H9 (cell line): ENCODE measurements around the gene ARHGAP9. TPM values are rescaled to one million over a fixed set of nuclear protein-coding genes. Genes with fewer than 3 reads are reported as not detected.

ENCODE experiments used
- DNase-seq: peaks from one replicate; pipeline ENCODE4 v3.0.0-alpha.2; 2017
- H2AFZ ChIP-seq: one replicate; pipeline ENCODE4 v1.6.1; 2013; ENCODE audit warnings: mild to moderate bottlenecking, low read length, control low read depth, moderate library complexity
- H2AK5ac ChIP-seq: 2 replicates; pipeline ENCODE4 v1.6.1; 2013; ENCODE audit warnings: low read length, control low read depth, mixed read lengths; ENCODE audit not compliant: insufficient read length
- H2BK120ac ChIP-seq: one replicate; pipeline ENCODE4 v1.6.1; 2013; ENCODE audit warnings: low read depth, mild to moderate bottlenecking, low read length, control low read depth, inconsistent platforms; ENCODE audit not compliant: poor library complexity, severe bottlenecking
- H2BK12ac ChIP-seq: 2 replicates; pipeline ENCODE4 v1.6.1; 2013; ENCODE audit warnings: low read length, control low read depth, mixed read lengths, low read depth; ENCODE audit not compliant: insufficient read length
- H2BK15ac ChIP-seq: 2 replicates; pipeline ENCODE4 v1.6.1; 2013; ENCODE audit warnings: low read depth, low read length, control low read depth
- H2BK20ac ChIP-seq: one replicate; pipeline ENCODE4 v1.6.1; 2013; ENCODE audit warnings: low read depth, mild to moderate bottlenecking, low read length, control low read depth, inconsistent platforms; ENCODE audit not compliant: poor library complexity, severe bottlenecking
- H2BK5ac ChIP-seq: 2 replicates; pipeline ENCODE4 v1.6.1; 2013; ENCODE audit warnings: low read length, control low read depth, mixed read lengths; ENCODE audit not compliant: insufficient read length
- H3K14ac ChIP-seq: 2 replicates; pipeline ENCODE4 v1.6.1; 2013; ENCODE audit warnings: low read length, control low read depth; ENCODE audit not compliant: insufficient read depth
- H3K18ac ChIP-seq: 2 replicates; pipeline ENCODE4 v1.6.1; 2013; ENCODE audit warnings: low read depth, mild to moderate bottlenecking, mixed read lengths, low read length, control low read depth; ENCODE audit not compliant: insufficient read length
- H3K23ac ChIP-seq: 2 replicates; pipeline ENCODE4 v1.6.1; 2013; ENCODE audit warnings: low read length, control low read depth, mixed read lengths, low read depth; ENCODE audit not compliant: insufficient read length
- H3K23me2 ChIP-seq: 2 replicates; pipeline ENCODE4 v1.6.1; 2013; ENCODE audit warnings: low read depth, mild to moderate bottlenecking, mixed read lengths, low read length, control low read depth; ENCODE audit not compliant: insufficient read length, poor library complexity, severe bottlenecking
- H3K27ac ChIP-seq: 2 replicates; pipeline ENCODE4 v1.5.1; 2013; ENCODE audit warnings: low read length, control low read depth, mixed read lengths, low read depth; ENCODE audit not compliant: insufficient read length
- H3K27me3 ChIP-seq: 2 replicates; pipeline ENCODE4 v1.6.1; 2013; ENCODE audit warnings: low read length, control low read depth, inconsistent platforms; ENCODE audit not compliant: insufficient read depth
- H3K4ac ChIP-seq: 2 replicates; pipeline ENCODE4 v1.6.1; 2013; ENCODE audit warnings: low read depth, mild to moderate bottlenecking, control low read depth, inconsistent platforms, low read length, moderate library complexity
- H3K4me1 ChIP-seq: 2 replicates; pipeline ENCODE4 v1.6.1; 2013; ENCODE audit warnings: low read length, control low read depth, inconsistent platforms; ENCODE audit not compliant: insufficient read depth
- H3K4me2 ChIP-seq: 2 replicates; pipeline ENCODE4 v1.6.1; 2013; ENCODE audit warnings: low read length, control low read depth, mixed read lengths; ENCODE audit not compliant: insufficient read length, insufficient read depth
- H3K56ac ChIP-seq: 2 replicates; pipeline ENCODE4 v1.6.1; 2013; ENCODE audit warnings: low read depth, mild to moderate bottlenecking, mixed read lengths, low read length, control low read depth; ENCODE audit not compliant: insufficient read length
- H3K79me1 ChIP-seq: 2 replicates; pipeline ENCODE4 v1.6.1; 2013; ENCODE audit warnings: low read depth, mild to moderate bottlenecking, moderate library complexity, low read length, control low read depth, inconsistent platforms; ENCODE audit not compliant: insufficient read depth, poor library complexity, severe bottlenecking
- H3K79me2 ChIP-seq: 2 replicates; pipeline ENCODE4 v1.6.1; 2013; ENCODE audit warnings: low read length, control low read depth, inconsistent platforms; ENCODE audit not compliant: insufficient read depth
- H3K9ac ChIP-seq: 2 replicates; pipeline ENCODE4 v1.6.1; 2013; ENCODE audit warnings: low read length, control low read depth, mixed read lengths; ENCODE audit not compliant: insufficient read length; ENCODE audit errors: extremely low read depth
- H3K9me3 ChIP-seq: one replicate; pipeline ENCODE4 v1.6.1; 2013; ENCODE audit warnings: low read depth, low read length, inconsistent platforms; ENCODE audit not compliant: control insufficient read depth
- H3T11ph ChIP-seq: one replicate; pipeline ENCODE4 v1.6.1; 2013; ENCODE audit warnings: mild to moderate bottlenecking, low read length, control low read depth, inconsistent platforms
- H4K20me1 ChIP-seq: one replicate; pipeline ENCODE4 v1.6.1; 2013; ENCODE audit not compliant: control insufficient read depth, insufficient read length, insufficient read depth
- H4K5ac ChIP-seq: 2 replicates; pipeline ENCODE4 v1.6.1; 2013; ENCODE audit warnings: low read depth, mild to moderate bottlenecking, mixed read lengths, low read length, control low read depth; ENCODE audit not compliant: insufficient read length
- H4K8ac ChIP-seq: replicated peaks from 2 replicates; pipeline ENCODE4 v1.6.1; 2013; ENCODE audit warnings: low read length, control low read depth, mixed read lengths, low read depth; ENCODE audit not compliant: insufficient read length
- H4K91ac ChIP-seq: 2 replicates; pipeline ENCODE4 v1.6.1; 2013; ENCODE audit warnings: low read depth, mild to moderate bottlenecking, moderate library complexity, mixed read lengths, low read length, control low read depth; ENCODE audit not compliant: insufficient read length
- H3K27ac Mint-ChIP-seq, 3 experiments: 2 replicates in 2 of 3; 3 replicates in 1 of 3; pipeline ENCODE4 v1.8.0; 2020 to 2021; ENCODE audit warnings: mixed read lengths in 3 of 3, mild to moderate bottlenecking in 1 of 3, moderate library complexity in 1 of 3
- H3K27me3 Mint-ChIP-seq: 2 replicates; pipeline ENCODE4 v1.8.0; 2021; ENCODE audit warnings: low read depth, mild to moderate bottlenecking, moderate library complexity, mixed read lengths
- H3K36me3 Mint-ChIP-seq, 3 experiments: 2 replicates in 2 of 3; 3 replicates in 1 of 3; pipeline ENCODE4 v1.8.0; 2020 to 2021; ENCODE audit warnings: low read depth in 3 of 3, mixed read lengths in 3 of 3; ENCODE audit not compliant: insufficient read depth in 1 of 3
- H3K4me1 Mint-ChIP-seq, 2 experiments: 2 replicates each; pipeline ENCODE4 v1.8.0; 2020; ENCODE audit warnings: mixed read lengths in 2 of 2
- H3K4me3 Mint-ChIP-seq, 2 experiments: 2 replicates in 1 of 2; 3 replicates in 1 of 2; pipeline ENCODE4 v1.8.0; 2020 to 2021; ENCODE audit warnings: mild to moderate bottlenecking in 2 of 2, mixed read lengths in 2 of 2, moderate library complexity in 1 of 2
- H3K9me3 Mint-ChIP-seq, 2 experiments: 2 replicates in 1 of 2; 3 replicates in 1 of 2; pipeline ENCODE4 v1.8.0; 2020; ENCODE audit warnings: mild to moderate bottlenecking in 2 of 2, mixed read lengths in 2 of 2, moderate library complexity in 1 of 2
- CTCF ChIP-seq: fragments of 200-600 bp; sonication (generic); conservative IDR thresholded peaks from 3 replicates; pipeline ENCODE4 v1.8.0; 2021; ENCODE audit warnings: antibody characterized with exemption, mild to moderate bottlenecking
- WGBS: extraction: QIAGEN DNeasy Blood & Tissue Kit; methylation state at CpG from one replicate; pipeline ENCODE4 v1.1.7; 2013; ENCODE audit warnings: missing lambda C conversion rate, low lambda C conversion rate, mixed read lengths; ENCODE audit not compliant: insufficient read length; ENCODE audit errors: extremely low coverage; 5-methylcytosine and 5-hydroxymethylcytosine counted together
- total RNA-seq: library from RNA; stranded (reverse); gene quantifications from 2 replicates; pipeline ENCODE4 v1.2.1, GENCODE V29; 2021

Gene ARHGAP9
- total RNA-seq, 1 experiment from 2014 or later = 3.7 TPM

GRCh38 chr12:57429473-57430111 is 50.1 kb downstream of the ARHGAP9 start:
- H3K79me2 ChIP-seq = no peaks in the 10 kb centered on the region
- no peak overlapping the region for H4K91ac ChIP-seq
- no CpG with 5 or more reads among the region's 9 CpGs for WGBS
- no peaks in the 10 kb centered on the region for H3K4me1 ChIP-seq
- H4K8ac ChIP-seq = no peak overlapping the region
- H2BK20ac ChIP-seq = no peak overlapping the region
- H4K20me1 ChIP-seq = no peaks in the 10 kb centered on the region
- no peak overlapping the region for H2BK5ac ChIP-seq
- H4K5ac ChIP-seq = no peak overlapping the region
- H3T11ph ChIP-seq = no peak overlapping the region
- H3K27me3 ChIP-seq = no peaks in the 10 kb centered on the region
- Mint-ChIP-seq H3K27me3 (no peaks in the 10 kb centered on the region), H3K4me1 (peaks cover 24 to 30% of the 10 kb centered on the region in 2 experiments), H3K4me3 (peak overlapping the region; percentile 90 to 99), H3K36me3 (peaks cover 0 to 13% (median 5%) of the 10 kb centered on the region in 3 experiments; a peak in 5 of 7 replicates), H3K27ac (peak overlapping the region; percentile 96 to 99 (median 96); a peak in 5 of 7 replicates), H3K9me3 (no peaks in the 10 kb centered on the region; a peak in 1 of 5 replicates)
- H3K18ac ChIP-seq = no peak overlapping the region
- H3K9me3 ChIP-seq = no peaks in the 10 kb centered on the region
- no peak overlapping the region for H3K56ac ChIP-seq
- H3K23ac ChIP-seq = no peak overlapping the region
- H2BK120ac ChIP-seq = no peak overlapping the region
- H3K79me1 ChIP-seq = no peaks in the 10 kb centered on the region
- H2BK15ac ChIP-seq = no peak overlapping the region
- H3K9ac ChIP-seq = peak overlapping the region; percentile 78
- no peak overlapping the region for H2BK12ac ChIP-seq
- H3K14ac ChIP-seq = no peak overlapping the region
- H3K4me2 ChIP-seq = peak overlapping the region; percentile 61
- no peak overlapping the region for H3K27ac ChIP-seq
- TF ChIP-seq CTCF = no peak
- no peak overlapping the region for H2AK5ac ChIP-seq
- H2AFZ ChIP-seq = no peak overlapping the region
- peaks cover 8% of the 10 kb centered on the region for H3K23me2 ChIP-seq
- DNase-seq = no peak
- H3K4ac ChIP-seq = no peak overlapping the region
